HG03457 (cell line): Measurements from ENCODE around the gene CXorf66.
"Not testable (repeated sequence)": the region's sequence is repeated elsewhere in the genome, so short reads cannot be mapped to it uniquely, and the experiment has no call there.

Source experiments
- ATAC-seq: cut with Tn5 transposase; IDR thresholded peaks from one replicate; pipeline ENCODE4 v1.9.1; 2021; ENCODE audit warnings: moderate number of reproducible peaks; ENCODE audit not compliant: unreplicated experiment

CXorf66 gene

GRCh38 chrX:139965421-139965820, at the start of gene CXorf66:
Gene CXorf66, minus strand, starts transcription at chrX:139965521. Its CDS starts 25 bp downstream, at chrX:139965496.
- no peak for ATAC-seq

- ATAC-seq = no peak
These were observed 17.5 kb upstream of the CXorf66 start for GRCh38 chrX:139982856-139983255.

GRCh38 chrX:139974471-139974870, 9.2 kb upstream of the CXorf66 start:
- no peak for ATAC-seq

GRCh38 chrX:139972629-139973624, 7.6 kb upstream of the CXorf66 start:
- no peak for ATAC-seq

GRCh38 chrX:139972113-139972512, 6.8 kb upstream of the CXorf66 start:
- ATAC-seq = no peak

- no peak for ATAC-seq
These were observed 6.1 kb upstream of the CXorf66 start for GRCh38 chrX:139971394-139971749.

- ATAC-seq = no peak
These were observed 4.0 kb upstream of the CXorf66 start for GRCh38 chrX:139969286-139969685.

GRCh38 chrX:139967750-139968149, 2.4 kb upstream of the CXorf66 start:
- no peak for ATAC-seq

GRCh38 chrX:139967300-139967699, 2.0 kb upstream of the CXorf66 start:
- ATAC-seq = no peak

GRCh38 chrX:139966159-139966558, 838 bp upstream of the CXorf66 start:
- ATAC-seq = not testable (repeated sequence)

- not testable (repeated sequence) for ATAC-seq
These were observed 4.2 kb downstream of the CXorf66 start for GRCh38 chrX:139961091-139961490.

GRCh38 chrX:139949703-139950102, 15.6 kb downstream of the CXorf66 start:
- ATAC-seq = no peak

- no peak for ATAC-seq
These were observed 20.2 kb downstream of the CXorf66 start for GRCh38 chrX:139945075-139945474.

- ATAC-seq = no peak
These were observed 29.1 kb downstream of the CXorf66 start for GRCh38 chrX:139936259-139936658.

- ATAC-seq = no peak
These were observed 31.4 kb downstream of the CXorf66 start for GRCh38 chrX:139933904-139934303.

GRCh38 chrX:139932901-139933796, 32.2 kb downstream of the CXorf66 start, which contains the start of gene ATP11C:
Gene ATP11C, minus strand, starts transcription at chrX:139933053. Its CDS starts 1,011 bp downstream, at chrX:139932042.
- peak; percentile 80 for ATAC-seq

GRCh38 chrX:139932073-139932900, 33.0 kb downstream of the CXorf66 start:
- ATAC-seq = peak; percentile 30

GRCh38 chrX:139931646-139932072, 33.7 kb downstream of the CXorf66 start:
- no peak for ATAC-seq

- no peak for ATAC-seq
These were observed 34.2 kb downstream of the CXorf66 start for GRCh38 chrX:139930916-139931645.

- ATAC-seq = no peak
These were observed 34.9 kb downstream of the CXorf66 start for GRCh38 chrX:139930401-139930800.
